Ureter (tissue), 1 donor: ENCODE results near the gene ADGRF1. TPM values are rescaled to one million over a fixed set of nuclear protein-coding genes. Genes with fewer than 3 reads are reported as not detected.
"Not testable (repeated sequence)": the region's sequence is repeated elsewhere in the genome, so short reads cannot be mapped to it uniquely, and the experiment has no call there.

Experiments
- DNase-seq: peaks from one replicate; pipeline ENCODE4 v3.0.0-alpha.2; 2020; ENCODE audit warnings: low spot score
- total RNA-seq: library from RNA; stranded (reverse); gene quantifications from one replicate; pipeline ENCODE4 v1.2.4, GENCODE V29; 2023
- donor health status: DM: yes; HTN: yes; CAD: no.

Gene ADGRF1
- 70.0 TPM for total RNA-seq

GRCh38 chr6:47042275-47042791 is at the start of gene ADGRF1:
ADGRF1 (minus strand) TSS chr6:47042332; CDS start chr6:47029061, 13,271 bp downstream.
- peak; percentile 72 for DNase-seq

- no peak for DNase-seq
Measured at GRCh38 chr6:47090881-47091280, 48.7 kb upstream of the ADGRF1 start.

GRCh38 chr6:47089473-47089872 is 47.3 kb upstream of the ADGRF1 start:
- not testable (repeated sequence) for DNase-seq

- DNase-seq: no peak
Measured at GRCh38 chr6:47086051-47086770, 44.1 kb upstream of the ADGRF1 start.

GRCh38 chr6:47084610-47085009 is 42.5 kb upstream of the ADGRF1 start:
- DNase-seq: no peak

GRCh38 chr6:47083586-47084047 is 41.5 kb upstream of the ADGRF1 start:
- peak; percentile 88 for DNase-seq

- no peak for DNase-seq
Measured at GRCh38 chr6:47080083-47080596, 38.0 kb upstream of the ADGRF1 start.

- DNase-seq: no peak
Measured at GRCh38 chr6:47079638-47080037, 37.5 kb upstream of the ADGRF1 start.

- no peak for DNase-seq
Measured at GRCh38 chr6:47078991-47079390, 36.9 kb upstream of the ADGRF1 start.

- peak; percentile 62 for DNase-seq
Measured at GRCh38 chr6:47076422-47077344, 34.6 kb upstream of the ADGRF1 start.

- DNase-seq: no peak
Measured at GRCh38 chr6:47075741-47076421, 33.7 kb upstream of the ADGRF1 start.

GRCh38 chr6:47075168-47075567 is 33.0 kb upstream of the ADGRF1 start:
- no peak for DNase-seq

GRCh38 chr6:47073125-47074110 is 31.3 kb upstream of the ADGRF1 start:
- no peak for DNase-seq

GRCh38 chr6:47072667-47073066 is 30.5 kb upstream of the ADGRF1 start:
- DNase-seq: no peak

GRCh38 chr6:47071681-47072080 is 29.5 kb upstream of the ADGRF1 start:
- DNase-seq: no peak

- no peak for DNase-seq
Measured at GRCh38 chr6:47070461-47070860, 28.3 kb upstream of the ADGRF1 start.

- DNase-seq: no peak
Measured at GRCh38 chr6:47069156-47069555, 27.0 kb upstream of the ADGRF1 start.

- no peak for DNase-seq
Measured at GRCh38 chr6:47066418-47066817, 24.3 kb upstream of the ADGRF1 start.

GRCh38 chr6:47064274-47064673 is 22.1 kb upstream of the ADGRF1 start:
- no peak for DNase-seq

- DNase-seq: no peak
Measured at GRCh38 chr6:47062346-47062745, 20.2 kb upstream of the ADGRF1 start.
